Keratinocyte (primary cell): ENCODE data around the gene NAA15. TPM values are rescaled to one million over a fixed set of nuclear protein-coding genes. Genes with fewer than 3 reads are reported as not detected.

ENCODE experiments used
- DNase-seq: peaks from one replicate; pipeline ENCODE4 v3.0.0-alpha.2; 2011; ENCODE audit warnings: low read depth, missing footprints, low spot score
- FAIRE-seq: peaks from 2 replicates; lab custom pipeline; 2011; peaks lifted over from hg19 to GRCh38; lab: Jason Lieb, UNC
- H2AFZ ChIP-seq: 2 replicates; pipeline ENCODE4 v1.6.0; 2012; ENCODE audit warnings: low read length, control low read depth, inconsistent platforms; ENCODE audit not compliant: control insufficient read depth
- H3K27ac ChIP-seq: 2 replicates; pipeline ENCODE4 v1.5.1; 2011; ENCODE audit warnings: low read length; ENCODE audit not compliant: control insufficient read depth, insufficient read depth
- H3K27me3 ChIP-seq: 3 replicates; pipeline ENCODE4 v1.6.0; 2011; ENCODE audit warnings: low read length; ENCODE audit not compliant: control insufficient read depth, insufficient read depth; ENCODE audit errors: extremely low read depth
- H3K36me3 ChIP-seq, 2 experiments: 2 replicates in 1 of 2; 3 replicates in 1 of 2; pipeline ENCODE4 v1.5.1; 2011; ENCODE audit warnings: low read length in 2 of 2, mild to moderate bottlenecking in 1 of 2; ENCODE audit not compliant: control insufficient read depth in 2 of 2, insufficient read depth in 2 of 2; ENCODE audit errors: extremely low read depth in 1 of 2
- H3K4me1 ChIP-seq: 3 replicates; pipeline ENCODE4 v1.5.1; 2011; ENCODE audit warnings: low read length; ENCODE audit not compliant: control insufficient read depth, insufficient read depth; ENCODE audit errors: extremely low read depth
- H3K4me2 ChIP-seq: 3 replicates; pipeline ENCODE4 v1.6.0; 2011; ENCODE audit warnings: low read depth, low read length; ENCODE audit not compliant: control insufficient read depth, insufficient read depth; ENCODE audit errors: extremely low read depth
- H3K4me3 ChIP-seq, 3 experiments: fragments of 200-600 bp in 1 of 3; sonication (generic) in 1 of 3; 2 replicates in 2 of 3; 3 replicates in 1 of 3; pipeline ENCODE4 v1.5.1; 2011 to 2016; ENCODE audit warnings: low read length in 3 of 3, mild to moderate bottlenecking in 3 of 3, control low read depth in 2 of 3, inconsistent platforms in 1 of 3, low read depth in 1 of 3, mixed read lengths in 1 of 3, mixed run types in 1 of 3, moderate library complexity in 1 of 3; ENCODE audit not compliant: control insufficient read depth in 2 of 3, insufficient read depth in 2 of 3; ENCODE audit errors: extremely low read depth in 1 of 3
- H3K79me2 ChIP-seq: 2 replicates; pipeline ENCODE4 v1.6.0; 2012; ENCODE audit warnings: low read length; ENCODE audit not compliant: control insufficient read depth, insufficient read depth
- H3K9ac ChIP-seq: 3 replicates; pipeline ENCODE4 v1.6.0; 2011; ENCODE audit warnings: low read length; ENCODE audit not compliant: control insufficient read depth, insufficient read depth; ENCODE audit errors: extremely low read depth
- H3K9me1 ChIP-seq: 3 replicates; pipeline ENCODE4 v1.6.0; 2011; ENCODE audit warnings: low read length; ENCODE audit not compliant: control insufficient read depth, insufficient read depth; ENCODE audit errors: extremely low read depth
- H3K9me3 ChIP-seq: 2 replicates; pipeline ENCODE4 v1.5.1; 2012; ENCODE audit warnings: low read depth, low read length; ENCODE audit not compliant: control insufficient read depth
- H4K20me1 ChIP-seq: 3 replicates; pipeline ENCODE4 v1.6.0; 2011; ENCODE audit warnings: low read length; ENCODE audit not compliant: control insufficient read depth, insufficient read depth; ENCODE audit errors: extremely low read depth
- CTCF ChIP-seq, 3 experiments: IDR thresholded peaks in 1 of 3; conservative IDR thresholded peaks in 1 of 3; optimal IDR thresholded peaks in 1 of 3; 2 replicates in 2 of 3; 3 replicates in 1 of 3; pipeline versions ENCODE3 to v1.5.1; 2011; ENCODE audit warnings: low read length in 3 of 3, mild to moderate bottlenecking in 3 of 3, moderate library complexity in 2 of 3, control low read depth in 1 of 3, inconsistent platforms in 1 of 3; ENCODE audit not compliant: insufficient read depth in 2 of 3; ENCODE audit errors: extremely low read depth in 1 of 3
- EZH2 ChIP-seq: IDR thresholded peaks from one replicate; pipeline ENCODE4 v1.6.1; 2012; ENCODE audit warnings: inconsistent platforms, mild to moderate bottlenecking, low read length, moderate library complexity
- dilution Hi-C: fragments of 300-500 bp; cut with MboI; formaldehyde crosslinking; loops from one replicate; pipeline ENCODE4 v1.7.0; 2020; ENCODE audit warnings: low sequenced_read_pairs; ENCODE audit not compliant: extremely low pct_ligation_motif_present
- polyA plus RNA-seq, 5 experiments: library from polyadenylated mRNA; depleted of rRNA in 3 of 5; stranded (reverse) in 3 of 5; stranded (forward) in 1 of 5; unstranded in 1 of 5; fragments of >200 nt; gene quantifications; 1 replicate in 1 of 5; 2 replicates in 3 of 5; 3 replicates in 1 of 5; pipeline versions ENCODE4 v1.2.1 to v1.2.3, GENCODE V29; 2011 to 2012; ENCODE audit warnings: missing spikeins in 2 of 5, low read depth in 1 of 5, low replicate concordance in 1 of 5

The NAA15 gene
- polyA plus RNA-seq, 1 donor (not counting 4 experiments of a cell fraction or from before 2014, with no cell fraction given) = 37.2 TPM

GRCh38 chr4:139389991-139390390 is 88.7 kb downstream of the NAA15 start:
- Histone ChIP-seq H3K36me3 (peaks cover 10 to 33% of the 10 kb centered on the region in 2 experiments), H3K79me2 (no peaks in the 10 kb centered on the region), H3K9me1 (no peaks in the 10 kb centered on the region), H2AFZ (no peak overlapping the region), H3K27ac (no peak overlapping the region), H3K4me3 (no peak overlapping the region), H3K9ac (no peak overlapping the region), H3K4me2 (no peak overlapping the region), H3K9me3 (no peaks in the 10 kb centered on the region), H4K20me1 (no peaks in the 10 kb centered on the region), H3K27me3 (no peaks in the 10 kb centered on the region), H3K4me1 (no peaks in the 10 kb centered on the region)
- dilution Hi-C loops = no loop called here
- DNase-seq (no peak), FAIRE-seq (no peak)
- TF ChIP-seq EZH2 = no peak
- no peak for TF ChIP-seq CTCF (optimal IDR thresholded peaks at IDR 0.05 in 1 of 3, IDR thresholded peaks at IDR 0.05 in 1 of 3, conservative IDR thresholded peaks at IDR 0.05 in 1 of 3; ENCODE audit: extremely low read depth in 1 of 3, insufficient read depth in 2 of 3, low read length in 3 of 3)

DNA sequence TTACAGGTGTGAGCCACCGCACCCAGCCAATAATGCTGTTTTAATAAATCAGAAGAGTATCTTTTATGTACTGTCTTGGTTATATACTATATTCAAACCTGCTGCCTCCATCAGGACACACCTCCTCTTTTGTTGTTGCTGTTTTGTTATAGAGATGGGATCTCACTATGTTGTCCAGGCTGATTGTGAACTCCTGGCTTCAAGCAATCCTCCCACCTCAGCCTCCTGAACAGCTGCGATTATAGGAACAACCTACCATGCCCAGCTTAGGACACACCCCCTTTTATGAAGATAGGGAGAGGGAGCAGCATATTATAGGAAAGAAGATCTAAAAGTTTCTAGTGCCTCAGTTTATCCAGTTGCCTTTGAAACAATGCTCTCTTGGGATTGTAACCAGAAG is 90.4 kb downstream of the NAA15 start:
- dilution Hi-C loops = no loop called here
- H3K27me3 ChIP-seq = no peaks in the 10 kb centered on the region
- DNase-seq (no peak), FAIRE-seq (no peak)
- H4K20me1 ChIP-seq = no peaks in the 10 kb centered on the region
- H3K9me1 ChIP-seq = no peaks in the 10 kb centered on the region
- no peak overlapping the region for H3K4me2 ChIP-seq
- H3K36me3 ChIP-seq = peaks cover 3 to 26% of the 10 kb centered on the region in 2 experiments
- no peak for TF ChIP-seq EZH2
- TF ChIP-seq CTCF (optimal IDR thresholded peaks at IDR 0.05 in 1 of 3, IDR thresholded peaks at IDR 0.05 in 1 of 3, conservative IDR thresholded peaks at IDR 0.05 in 1 of 3; ENCODE audit: extremely low read depth in 1 of 3, insufficient read depth in 2 of 3, low read length in 3 of 3) = no peak
- no peaks in the 10 kb centered on the region for H3K4me1 ChIP-seq
- H3K79me2 ChIP-seq = no peaks in the 10 kb centered on the region
- H3K9ac ChIP-seq = no peak overlapping the region
- H2AFZ ChIP-seq = no peak overlapping the region
- H3K9me3 ChIP-seq = no peaks in the 10 kb centered on the region
- no peak overlapping the region for H3K4me3 ChIP-seq
- no peak overlapping the region for H3K27ac ChIP-seq
